B cell (primary cell): ENCODE data around the gene LILRB3.

Experiments
- EZH2 ChIP-seq: IDR thresholded peaks from 2 replicates; pipeline ENCODE4 v1.6.1; 2012; ENCODE audit warnings: borderline replicate concordance, low read depth, mild to moderate bottlenecking, moderate library complexity, low read length; ENCODE audit not compliant: insufficient read depth, poor library complexity, severe bottlenecking
- TF ChIP-seq, protein P1 (sequence below): fragments of 200-600 bp; IDR thresholded peaks from one replicate; pipeline ENCODE4 v1.8.0; 2022; ENCODE audit warnings: antibody characterized with exemption, mild to moderate bottlenecking

- TF ChIP-seq, protein P1, sequence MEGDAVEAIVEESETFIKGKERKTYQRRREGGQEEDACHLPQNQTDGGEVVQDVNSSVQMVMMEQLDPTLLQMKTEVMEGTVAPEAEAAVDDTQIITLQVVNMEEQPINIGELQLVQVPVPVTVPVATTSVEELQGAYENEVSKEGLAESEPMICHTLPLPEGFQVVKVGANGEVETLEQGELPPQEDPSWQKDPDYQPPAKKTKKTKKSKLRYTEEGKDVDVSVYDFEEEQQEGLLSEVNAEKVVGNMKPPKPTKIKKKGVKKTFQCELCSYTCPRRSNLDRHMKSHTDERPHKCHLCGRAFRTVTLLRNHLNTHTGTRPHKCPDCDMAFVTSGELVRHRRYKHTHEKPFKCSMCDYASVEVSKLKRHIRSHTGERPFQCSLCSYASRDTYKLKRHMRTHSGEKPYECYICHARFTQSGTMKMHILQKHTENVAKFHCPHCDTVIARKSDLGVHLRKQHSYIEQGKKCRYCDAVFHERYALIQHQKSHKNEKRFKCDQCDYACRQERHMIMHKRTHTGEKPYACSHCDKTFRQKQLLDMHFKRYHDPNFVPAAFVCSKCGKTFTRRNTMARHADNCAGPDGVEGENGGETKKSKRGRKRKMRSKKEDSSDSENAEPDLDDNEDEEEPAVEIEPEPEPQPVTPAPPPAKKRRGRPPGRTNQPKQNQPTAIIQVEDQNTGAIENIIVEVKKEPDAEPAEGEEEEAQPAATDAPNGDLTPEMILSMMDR = no peak
- no peak for TF ChIP-seq EZH2
Measured at GRCh38 chr19:54197121-54197520, 25.7 kb downstream of the LILRB3 start.
